Neural cell (in vitro differentiated cells): ENCODE measurements around the gene EFCAB6.

ENCODE experiments used
- EP300 ChIP-seq: fragments of 450-650 bp; conservative IDR thresholded peaks from 2 replicates; pipeline ENCODE4 v1.6.1; 2014; ENCODE audit warnings: antibody characterized with exemption, mild to moderate bottlenecking, moderate library complexity; ENCODE audit not compliant: poor library complexity, severe bottlenecking
- EZH2 ChIP-seq: fragments of 200-600, 300-800 bp; shearing (Covaris generic), sonication (generic); IDR thresholded peaks from 2 replicates; pipeline ENCODE4 v1.6.1; 2014; ENCODE audit warnings: antibody characterized with exemption, low read length, borderline replicate concordance, mild to moderate bottlenecking; ENCODE audit not compliant: insufficient read depth, poor library complexity, severe bottlenecking
- POLR2AphosphoS5 ChIP-seq: IDR thresholded peaks from 2 replicates; pipeline ENCODE4 v1.6.1; 2012
- RAD21 ChIP-seq: fragments of 450-650 bp; conservative IDR thresholded peaks from 2 replicates; pipeline ENCODE4 v1.6.1; 2014; ENCODE audit warnings: antibody characterized with exemption, mild to moderate bottlenecking, moderate library complexity
- TF ChIP-seq, protein P1 (sequence below): fragments of 450-650 bp; IDR thresholded peaks from 2 replicates; pipeline ENCODE4 v1.5.1; 2014; ENCODE audit warnings: antibody characterized with exemption, mild to moderate bottlenecking, moderate library complexity; ENCODE audit not compliant: poor library complexity, severe bottlenecking

DNA sequence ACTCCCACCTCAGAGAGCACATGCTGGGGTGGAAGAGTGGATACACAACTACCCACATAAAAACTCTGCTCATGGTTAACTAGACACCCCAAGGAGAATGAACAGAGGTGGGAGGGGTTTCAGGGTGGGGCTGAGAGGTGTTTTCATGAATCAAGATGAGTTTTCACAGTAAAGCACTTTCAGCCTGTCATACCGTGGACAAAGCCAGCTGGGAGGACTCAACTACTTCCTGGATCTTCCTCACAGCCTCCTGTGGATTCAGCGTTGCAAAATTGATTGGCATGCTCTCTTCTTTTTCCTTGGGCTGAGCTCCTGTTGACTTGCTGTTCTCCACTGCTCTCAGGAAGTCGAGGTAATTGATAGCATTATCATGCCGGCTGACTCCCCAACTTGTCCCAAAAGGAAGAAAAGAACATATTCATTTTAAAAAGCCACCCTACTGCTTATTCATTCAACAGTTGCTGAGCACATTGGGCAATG lies 231.8 kb downstream of the EFCAB6 start:
- TF ChIP-seq, protein P1, sequence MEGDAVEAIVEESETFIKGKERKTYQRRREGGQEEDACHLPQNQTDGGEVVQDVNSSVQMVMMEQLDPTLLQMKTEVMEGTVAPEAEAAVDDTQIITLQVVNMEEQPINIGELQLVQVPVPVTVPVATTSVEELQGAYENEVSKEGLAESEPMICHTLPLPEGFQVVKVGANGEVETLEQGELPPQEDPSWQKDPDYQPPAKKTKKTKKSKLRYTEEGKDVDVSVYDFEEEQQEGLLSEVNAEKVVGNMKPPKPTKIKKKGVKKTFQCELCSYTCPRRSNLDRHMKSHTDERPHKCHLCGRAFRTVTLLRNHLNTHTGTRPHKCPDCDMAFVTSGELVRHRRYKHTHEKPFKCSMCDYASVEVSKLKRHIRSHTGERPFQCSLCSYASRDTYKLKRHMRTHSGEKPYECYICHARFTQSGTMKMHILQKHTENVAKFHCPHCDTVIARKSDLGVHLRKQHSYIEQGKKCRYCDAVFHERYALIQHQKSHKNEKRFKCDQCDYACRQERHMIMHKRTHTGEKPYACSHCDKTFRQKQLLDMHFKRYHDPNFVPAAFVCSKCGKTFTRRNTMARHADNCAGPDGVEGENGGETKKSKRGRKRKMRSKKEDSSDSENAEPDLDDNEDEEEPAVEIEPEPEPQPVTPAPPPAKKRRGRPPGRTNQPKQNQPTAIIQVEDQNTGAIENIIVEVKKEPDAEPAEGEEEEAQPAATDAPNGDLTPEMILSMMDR: no peak
- no peak for TF ChIP-seq POLR2AphosphoS5
- TF ChIP-seq EP300: no peak
- no peak for TF ChIP-seq EZH2
- TF ChIP-seq RAD21: no peak
